EL (cell line): Measurements from ENCODE around the gene PEAR1.

Experiments used
- DNase-seq: peaks from one replicate; pipeline ENCODE4 v3.0.0-alpha.2; 2016

Gene PEAR1

GRCh38 chr1:156860113-156860627, 33.3 kb upstream of the PEAR1 start:
- peak; percentile 53 for DNase-seq

DNA sequence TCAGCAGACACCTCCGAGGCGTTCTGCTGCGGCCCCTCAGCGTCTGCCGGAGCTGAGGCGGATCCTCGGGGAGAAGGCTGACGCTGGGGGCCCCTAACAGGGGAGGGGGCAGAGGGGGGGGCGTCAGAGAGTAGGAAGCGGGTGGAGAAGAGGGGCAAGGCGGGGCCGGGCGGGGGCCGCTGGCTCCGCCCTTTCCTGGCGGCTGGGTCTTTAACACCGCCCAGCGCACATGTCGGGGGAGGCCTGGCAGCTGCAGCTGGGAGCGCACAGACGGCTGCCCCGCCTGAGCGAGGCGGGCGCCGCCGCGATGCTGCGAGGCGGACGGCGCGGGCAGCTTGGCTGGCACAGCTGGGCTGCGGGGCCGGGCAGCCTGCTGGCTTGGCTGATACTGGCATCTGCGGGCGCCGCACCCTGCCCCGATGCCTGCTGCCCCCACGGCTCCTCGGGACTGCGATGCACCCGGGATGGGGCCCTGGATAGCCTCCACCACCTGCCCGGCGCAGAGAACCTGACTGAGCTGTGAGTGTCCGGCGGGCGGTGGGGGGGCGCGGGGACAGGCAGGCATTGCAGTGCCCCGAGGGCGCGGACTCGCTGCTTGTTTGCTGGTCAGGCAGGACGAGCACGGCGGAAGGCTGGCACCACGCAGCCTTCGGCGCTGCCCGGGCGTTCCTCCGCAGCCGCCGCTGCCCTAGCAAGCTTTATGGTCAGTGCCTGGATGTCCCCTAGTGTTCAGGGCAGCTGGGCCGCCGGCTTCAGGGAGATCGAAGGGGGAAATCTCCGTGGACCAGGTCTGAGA, 32.7 kb upstream of the PEAR1 start, which contains the start of gene NTRK1:
Gene NTRK1, plus strand, starts transcription at position 238 of the 796 bp plus-strand sequence. Its CDS starts 70 bp downstream, at position 308.
- DNase-seq, result peak; percentile 43

DNA sequence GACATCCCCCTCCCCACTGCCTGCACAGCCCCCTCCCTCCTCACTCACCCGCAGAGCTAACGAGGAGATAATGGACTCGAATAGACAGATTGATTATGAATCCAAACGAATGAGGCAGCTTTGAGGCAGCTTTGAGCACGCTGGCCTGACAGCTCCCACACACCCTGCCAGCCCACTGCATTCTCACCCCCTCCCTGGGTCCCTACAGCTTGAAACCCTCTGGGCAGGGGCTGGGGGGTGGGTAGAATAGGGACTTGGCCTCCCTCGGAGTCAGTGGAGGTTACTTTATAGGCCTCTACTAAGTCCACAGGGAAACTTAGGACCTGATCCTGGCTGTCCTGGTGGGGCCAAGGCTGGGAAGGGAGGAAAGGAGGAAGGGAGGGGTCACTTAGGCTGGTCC, 30.9 kb upstream of the PEAR1 start:
- no peak for DNase-seq

GRCh38 chr1:156862997-156863599, 30.4 kb upstream of the PEAR1 start:
- DNase-seq, result no peak

- no peak for DNase-seq
Observed at GRCh38 chr1:156863631-156864030, 29.9 kb upstream of the PEAR1 start.

GRCh38 chr1:156864796-156865195, 28.7 kb upstream of the PEAR1 start:
- DNase-seq, result no peak

DNA sequence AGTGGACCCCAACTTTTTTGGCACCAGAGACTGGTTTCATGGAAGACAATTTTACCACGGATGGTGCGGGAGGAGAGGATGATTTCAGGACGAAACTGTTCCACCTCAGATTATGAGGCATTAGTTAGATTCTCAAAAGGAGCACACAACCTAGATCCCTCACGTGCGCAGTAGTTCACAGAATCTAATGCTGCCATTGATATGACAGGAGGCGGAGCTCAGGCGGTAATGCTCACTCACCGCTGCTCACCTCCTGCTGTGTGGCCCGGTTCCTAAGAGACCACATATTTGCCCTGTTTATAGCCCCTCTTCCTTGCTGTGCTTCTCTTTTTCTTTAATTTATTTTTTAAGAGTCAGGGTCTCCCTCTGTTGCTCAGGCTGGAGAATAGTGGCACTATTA, 28.3 kb upstream of the PEAR1 start:
- DNase-seq, result no peak

GRCh38 chr1:156865865-156866248, 27.7 kb upstream of the PEAR1 start:
- DNase-seq, result no peak

GRCh38 chr1:156866249-156866909, 27.1 kb upstream of the PEAR1 start:
- DNase-seq, result no peak

DNA sequence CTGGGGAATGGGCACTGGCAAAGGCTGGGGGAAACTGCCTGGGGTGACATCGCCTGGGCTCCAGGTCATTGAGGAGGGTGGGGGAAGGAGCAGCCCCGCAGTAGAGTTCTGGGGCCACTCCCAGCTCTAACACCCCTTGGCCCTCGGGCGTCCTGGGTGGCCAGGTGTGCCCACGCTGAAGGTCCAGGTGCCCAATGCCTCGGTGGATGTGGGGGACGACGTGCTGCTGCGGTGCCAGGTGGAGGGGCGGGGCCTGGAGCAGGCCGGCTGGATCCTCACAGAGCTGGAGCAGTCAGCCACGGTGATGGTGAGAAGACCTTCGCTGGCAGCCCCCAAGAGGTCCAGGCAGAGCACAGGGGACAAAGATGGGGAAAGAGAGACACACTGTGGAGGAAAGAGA, 25.2 kb upstream of the PEAR1 start:
- no peak for DNase-seq

GRCh38 chr1:156869455-156869854, 24.1 kb upstream of the PEAR1 start:
- no peak for DNase-seq

DNA sequence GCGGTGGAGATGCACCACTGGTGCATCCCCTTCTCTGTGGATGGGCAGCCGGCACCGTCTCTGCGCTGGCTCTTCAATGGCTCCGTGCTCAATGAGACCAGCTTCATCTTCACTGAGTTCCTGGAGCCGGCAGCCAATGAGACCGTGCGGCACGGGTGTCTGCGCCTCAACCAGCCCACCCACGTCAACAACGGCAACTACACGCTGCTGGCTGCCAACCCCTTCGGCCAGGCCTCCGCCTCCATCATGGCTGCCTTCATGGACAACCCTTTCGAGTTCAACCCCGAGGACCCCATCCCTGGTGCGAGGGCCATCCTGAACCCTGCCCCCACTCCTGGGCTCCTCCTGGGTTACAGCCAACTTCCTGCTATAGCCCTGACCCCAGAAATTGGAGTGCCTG, 19.9 kb upstream of the PEAR1 start:
- DNase-seq, result no peak

GRCh38 chr1:156874142-156874541, 19.4 kb upstream of the PEAR1 start:
- DNase-seq, result no peak

GRCh38 chr1:156874572-156875340, 18.8 kb upstream of the PEAR1 start:
- DNase-seq, result no peak

- DNase-seq, result no peak
Observed at GRCh38 chr1:156875341-156875615, 18.2 kb upstream of the PEAR1 start.

- DNase-seq, result no peak
Observed at GRCh38 chr1:156876281-156876680, 17.2 kb upstream of the PEAR1 start.

DNA sequence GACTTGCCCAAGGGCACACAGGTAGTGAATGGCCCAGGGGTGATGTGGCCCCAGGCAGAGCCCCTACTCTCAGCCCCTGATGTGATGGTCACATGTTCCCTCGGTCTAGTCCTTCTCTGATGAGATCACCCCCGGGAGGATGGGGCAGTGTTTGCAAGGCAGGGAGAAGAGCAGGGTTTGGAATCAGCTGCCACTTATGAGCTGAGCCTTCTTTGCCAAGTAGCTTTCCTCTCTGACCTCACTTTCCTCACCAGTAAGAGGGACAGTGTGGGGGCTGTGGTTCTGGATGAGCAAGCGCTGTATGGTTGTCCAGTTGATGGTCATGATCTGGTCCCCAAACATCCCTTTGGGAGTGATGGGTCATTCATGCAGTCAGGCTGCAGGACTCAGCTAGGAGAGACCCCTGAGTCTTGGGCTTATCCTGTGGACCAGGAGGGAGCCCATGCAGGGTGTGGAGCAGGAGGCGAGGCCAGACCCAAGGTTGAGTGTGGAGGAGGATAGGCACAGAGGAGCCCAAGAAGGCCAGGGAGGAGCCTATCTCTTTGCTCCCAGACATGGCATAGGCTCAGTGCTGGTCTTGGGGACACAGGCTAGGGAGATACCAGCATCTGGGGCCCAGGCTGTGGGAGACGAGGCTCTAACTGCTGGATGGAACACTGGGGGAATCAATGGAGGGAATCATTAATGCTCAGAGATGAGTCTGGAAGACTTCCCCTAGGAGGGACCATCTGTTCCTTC, 15.9 kb upstream of the PEAR1 start:
- DNase-seq, result no peak

GRCh38 chr1:156879876-156880275, 13.6 kb upstream of the PEAR1 start:
- no peak for DNase-seq

DNA sequence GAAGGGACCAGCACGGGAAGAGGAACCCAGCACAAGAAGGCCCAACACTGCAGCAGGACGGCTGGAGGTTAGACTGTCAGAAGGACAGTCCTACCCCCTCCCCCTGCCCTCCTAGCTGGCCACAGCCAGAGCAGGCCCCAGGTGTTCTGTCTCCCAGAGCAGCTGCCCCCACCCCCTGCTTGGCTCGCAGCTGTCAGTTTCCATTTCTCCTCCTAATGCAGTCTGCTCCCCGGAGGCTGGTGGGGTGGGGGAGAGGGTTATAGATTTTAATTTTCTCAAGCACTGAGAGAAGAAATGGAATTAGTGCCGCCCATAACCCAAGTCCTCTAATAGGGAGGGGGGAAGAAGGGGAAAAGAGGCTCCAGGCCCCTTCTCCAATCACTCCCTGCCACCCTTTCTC, 13.0 kb upstream of the PEAR1 start:
- DNase-seq, result no peak

- DNase-seq, result no peak
Observed at GRCh38 chr1:156881101-156881500, 12.4 kb upstream of the PEAR1 start.

DNA sequence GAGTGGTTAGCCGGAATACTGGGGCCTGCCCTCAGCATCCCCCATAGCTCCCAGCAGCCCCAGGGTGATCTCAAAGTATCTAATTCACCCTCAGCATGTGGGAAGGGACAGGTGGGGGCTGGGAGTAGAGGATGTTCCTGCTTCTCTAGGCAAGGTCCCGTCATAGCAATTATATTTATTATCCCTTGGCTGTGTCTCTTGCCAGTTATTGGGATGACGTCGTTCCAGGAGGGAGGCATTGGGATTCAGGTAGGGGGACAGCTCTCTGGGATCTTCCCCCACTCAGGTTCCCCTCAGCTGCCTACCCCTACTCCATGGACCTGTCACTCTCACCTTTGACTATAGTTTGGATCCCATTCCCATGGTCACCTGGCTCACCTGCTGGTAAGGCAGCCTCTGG, 11.9 kb upstream of the PEAR1 start:
- DNase-seq, result no peak

DNA sequence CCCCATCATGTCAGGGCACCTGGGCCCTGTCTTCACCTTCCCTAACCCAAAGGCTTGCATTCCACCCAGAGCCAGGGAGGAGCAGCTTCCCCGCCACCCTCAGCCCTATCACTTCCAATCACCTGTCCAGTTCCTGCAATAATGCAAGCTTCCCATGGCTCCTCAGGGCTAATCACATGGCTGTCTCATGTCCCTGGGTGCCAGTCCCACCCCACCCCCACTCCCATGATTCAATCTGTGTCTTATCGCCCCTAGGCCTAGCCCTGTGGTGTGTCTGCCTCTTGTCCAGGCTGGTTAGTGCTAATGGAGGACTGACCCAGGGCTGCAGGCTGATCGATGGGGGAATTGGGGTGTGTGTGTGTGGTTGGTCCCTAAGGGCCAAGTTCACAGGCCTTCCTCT, 11.0 kb upstream of the PEAR1 start:
- no peak for DNase-seq

GRCh38 chr1:156883919-156884318, 9.6 kb upstream of the PEAR1 start:
- DNase-seq, result no peak
